GM23248 (cell line): ENCODE results near the gene DBF4B. TPM values are rescaled to one million over a fixed set of nuclear protein-coding genes. Genes with fewer than 3 reads are reported as not detected.

Experiments used
- DNase-seq: peaks from one replicate; pipeline ENCODE4 v3.0.0-alpha.2; 2015
- H2AFZ ChIP-seq: fragments of 200-600 bp; sonication (generic); 2 replicates; pipeline ENCODE4 v1.6.1; 2016; ENCODE audit warnings: antibody characterized with exemption
- H3F3A ChIP-seq: fragments of 200-600 bp; sonication (generic); 2 replicates; pipeline ENCODE4 v1.6.1; 2016; ENCODE audit warnings: mild to moderate bottlenecking, antibody characterized with exemption, mixed run types; ENCODE audit not compliant: insufficient read depth
- H3K27ac ChIP-seq: fragments of 200-600 bp; sonication (generic); 2 replicates; pipeline ENCODE4 v1.5.1; 2016; ENCODE audit warnings: mild to moderate bottlenecking
- H3K27me3 ChIP-seq: fragments of 200-600 bp; sonication (generic); replicated peaks from 2 replicates; pipeline ENCODE4 v1.6.1; 2016; ENCODE audit warnings: mild to moderate bottlenecking; ENCODE audit not compliant: insufficient read depth
- H3K36me3 ChIP-seq: fragments of 200-600 bp; sonication (generic); 2 replicates; pipeline ENCODE4 v1.6.1; 2016; ENCODE audit warnings: low read depth, mild to moderate bottlenecking
- H3K4me1 ChIP-seq: fragments of 200-600 bp; sonication (generic); 2 replicates; pipeline ENCODE4 v1.6.1; 2016; ENCODE audit warnings: mild to moderate bottlenecking; ENCODE audit not compliant: insufficient read depth
- H3K4me2 ChIP-seq: fragments of 200-600 bp; sonication (generic); one replicate; pipeline ENCODE4 v1.6.1; 2016; ENCODE audit warnings: mild to moderate bottlenecking; ENCODE audit not compliant: unreplicated experiment
- H3K4me3 ChIP-seq: fragments of 200-600 bp; sonication (generic); 2 replicates; pipeline ENCODE4 v1.5.1; 2016; ENCODE audit warnings: mild to moderate bottlenecking
- H3K79me2 ChIP-seq: fragments of 200-600 bp; sonication (generic); 2 replicates; pipeline ENCODE4 v1.6.1; 2016; ENCODE audit warnings: mild to moderate bottlenecking; ENCODE audit not compliant: insufficient read depth
- H3K9ac ChIP-seq: fragments of 200-600 bp; sonication (generic); 2 replicates; pipeline ENCODE4 v1.6.1; 2016; ENCODE audit warnings: mild to moderate bottlenecking
- H3K9me2 ChIP-seq: fragments of 200-600 bp; sonication (generic); 2 replicates; pipeline ENCODE4 v1.6.1; 2016; ENCODE audit warnings: mixed run types, mild to moderate bottlenecking, moderate library complexity; ENCODE audit not compliant: insufficient read depth
- H3K9me3 ChIP-seq: fragments of 200-600 bp; sonication (generic); one replicate; pipeline ENCODE4 v1.6.1; 2017; ENCODE audit warnings: low read depth
- H4K20me1 ChIP-seq: fragments of 200-600 bp; sonication (generic); 2 replicates; pipeline ENCODE4 v1.6.0; 2016; ENCODE audit not compliant: insufficient read depth
- EZH2 ChIP-seq: fragments of 200-600 bp; sonication (generic); IDR thresholded peaks from 2 replicates; pipeline ENCODE4 v1.6.1; 2018; ENCODE audit warnings: antibody characterized with exemption, mild to moderate bottlenecking; ENCODE audit not compliant: insufficient read depth, poor library complexity, severe bottlenecking
- EZH2phosphoT487 ChIP-seq: fragments of 200-600 bp; sonication (generic); IDR thresholded peaks from 2 replicates; pipeline ENCODE4 v1.6.1; 2018; ENCODE audit warnings: antibody characterized with exemption, moderate library complexity, mild to moderate bottlenecking, low read depth; ENCODE audit not compliant: insufficient read depth
- WGBS, 2 experiments: methylation state at CpG; one replicate each; pipeline ENCODE4 v1.1.6; 2015 to 2017; ENCODE audit warnings: low lambda C conversion rate in 2 of 2, low coverage in 1 of 2; ENCODE audit errors: missing lambda C conversion rate in 2 of 2; 5-methylcytosine and 5-hydroxymethylcytosine counted together
- in situ Hi-C: fragments of 300-500 bp; cut with MboI; formaldehyde crosslinking; loops from 2 replicates; pipeline ENCODE4 v1.15.0; 2020
- polyA plus RNA-seq: library from polyadenylated mRNA; unstranded; fragments of >200 nt; fragmentation: Nextera tagmentation; extraction: Ambion mirVana; gene quantifications from 2 replicates; pipeline ENCODE4 v1.2.1, GENCODE V29; 2016
- total RNA-seq: library from RNA; depleted of rRNA; stranded (reverse); fragments of >200 nt; shearing (Covaris generic); gene quantifications from 2 replicates; pipeline ENCODE4 v1.2.3, GENCODE V29; 2014

The DBF4B gene
- total and polyA plus RNA-seq, 2 experiments from 2014 or later, result 3.2 to 6.5 TPM

GRCh38 chr17:44769647-44770084 is 61.2 kb downstream of the DBF4B start:
- Histone ChIP-seq H3K79me2 (no peaks in the 10 kb centered on the region), H3K36me3 (no peaks in the 10 kb centered on the region), H3K4me2 (no peak overlapping the region), H3K9ac (no peak overlapping the region), H3K4me3 (no peak overlapping the region), H3K9me2 (no peaks in the 10 kb centered on the region), H3K27me3 (no peaks in the 10 kb centered on the region), H3K9me3 (no peaks in the 10 kb centered on the region), H4K20me1 (no peaks in the 10 kb centered on the region), H3F3A (no peaks in the 10 kb centered on the region), H3K4me1 (no peaks in the 10 kb centered on the region), H2AFZ (no peak overlapping the region), H3K27ac (no peak overlapping the region)
- WGBS, 2 experiments, result 80% methylated on average over 11 to 15 of the region's 15 CpGs
- TF ChIP-seq EZH2, result no peak
- TF ChIP-seq EZH2phosphoT487, result no peak
- DNase-seq, result no peak
- in situ Hi-C loops, result loop anchor here (5.0 to 25.0 kb wide), 2 partner anchors 93 to 268 kb away; no protein-coding TSS in a partner anchor

- WGBS, 2 experiments, result 69 to 74% methylated on average over 10 of the region's 11 CpGs
- in situ Hi-C loops, result loop anchor here (5.0 to 25.0 kb wide), 2 partner anchors 92 to 267 kb away; no protein-coding TSS in a partner anchor
These were observed 61.9 kb downstream of the DBF4B start for GRCh38 chr17:44770166-44770925.

DNA sequence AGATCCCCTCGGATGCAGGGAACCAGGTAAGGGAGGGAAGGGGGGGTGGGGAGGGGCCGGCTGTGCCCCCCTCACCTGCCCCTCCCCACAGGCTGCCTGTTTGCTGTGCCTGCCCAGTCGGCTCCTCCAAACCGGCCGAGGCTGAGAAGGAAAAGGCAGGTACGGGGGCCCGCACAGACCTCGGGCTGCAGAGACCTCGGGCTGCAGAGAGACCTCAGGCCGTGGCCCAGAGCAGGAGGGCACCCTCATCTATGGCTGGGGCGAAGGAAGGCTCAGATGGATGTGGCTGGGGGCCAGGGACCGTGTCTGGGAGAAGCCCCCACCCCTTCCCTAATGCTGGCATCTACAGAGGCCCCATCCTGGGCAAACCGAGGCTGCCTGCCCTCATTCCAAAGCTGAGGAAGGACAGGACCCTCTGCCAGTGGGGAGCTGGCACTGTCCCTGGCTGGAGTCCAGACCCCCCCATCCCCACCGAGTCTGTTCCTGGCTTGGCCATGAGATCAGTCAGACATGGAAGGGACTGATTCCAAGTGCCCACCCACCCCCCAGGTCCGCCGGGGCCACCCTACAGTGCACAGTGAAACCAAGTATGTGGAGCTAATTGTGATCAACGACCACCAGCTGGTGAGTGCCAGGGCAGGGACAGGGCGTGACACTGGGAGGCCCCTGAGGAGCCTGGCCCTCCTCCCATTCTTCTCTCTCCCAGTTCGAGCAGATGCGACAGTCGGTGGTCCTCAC is 64.0 kb downstream of the DBF4B start:
- in situ Hi-C loops, result loop anchor here (5.0 to 25.0 kb wide), 2 partner anchors 90 to 265 kb away; no protein-coding TSS in a partner anchor

More at GRCh38 chr17:44770166-44770925, 61.9 kb downstream of the DBF4B start:
- no peaks in the 10 kb centered on the region for H3K4me1 ChIP-seq
- H3F3A ChIP-seq, result no peaks in the 10 kb centered on the region
- no peak for DNase-seq
- no peaks in the 10 kb centered on the region for H3K79me2 ChIP-seq
- TF ChIP-seq EZH2phosphoT487 (no peak), EZH2 (no peak)
- H3K9me3 ChIP-seq, result no peaks in the 10 kb centered on the region
- H3K27me3 ChIP-seq, result no peaks in the 10 kb centered on the region
- no peaks in the 10 kb centered on the region for H3K36me3 ChIP-seq
- H3K4me2 ChIP-seq, result no peak overlapping the region
- H4K20me1 ChIP-seq, result no peaks in the 10 kb centered on the region
- H2AFZ ChIP-seq, result no peak overlapping the region
- H3K4me3 ChIP-seq, result no peak overlapping the region
- H3K9me2 ChIP-seq, result no peaks in the 10 kb centered on the region
- no peak overlapping the region for H3K27ac ChIP-seq
- H3K9ac ChIP-seq, result no peak overlapping the region

DNA sequence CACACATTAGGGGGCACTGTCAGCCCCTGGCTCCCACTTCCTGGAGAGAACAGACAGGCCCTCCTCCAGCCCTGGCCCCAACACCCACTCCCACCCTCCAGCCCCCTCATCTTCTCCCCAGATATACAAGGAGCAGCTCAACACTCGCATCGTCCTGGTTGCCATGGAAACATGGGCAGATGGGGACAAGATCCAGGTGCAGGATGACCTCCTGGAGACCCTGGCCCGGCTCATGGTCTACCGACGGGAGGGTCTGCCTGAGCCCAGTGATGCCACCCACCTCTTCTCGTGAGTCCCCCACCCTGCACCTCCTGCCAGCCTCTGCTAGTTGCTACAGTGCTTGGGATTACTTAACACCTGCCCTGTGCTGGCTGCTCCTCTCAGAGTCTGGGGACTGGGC is 64.7 kb downstream of the DBF4B start:
- no peak overlapping the region for H3K4me3 ChIP-seq
- H3K4me1 ChIP-seq, result no peaks in the 10 kb centered on the region
- H3K4me2 ChIP-seq, result no peak overlapping the region
- no peaks in the 10 kb centered on the region for H3K9me3 ChIP-seq
- H4K20me1 ChIP-seq, result no peaks in the 10 kb centered on the region
- no peak overlapping the region for H2AFZ ChIP-seq
- no peaks in the 10 kb centered on the region for H3K36me3 ChIP-seq
- no peaks in the 10 kb centered on the region for H3F3A ChIP-seq
- no peak for TF ChIP-seq EZH2
- in situ Hi-C loops, result loop anchor here (5.0 to 25.0 kb wide), 2 partner anchors 89 to 264 kb away; no protein-coding TSS in a partner anchor
- H3K27me3 ChIP-seq, result no peaks in the 10 kb centered on the region
- H3K9me2 ChIP-seq, result no peaks in the 10 kb centered on the region
- DNase-seq, result no peak
- H3K79me2 ChIP-seq, result no peaks in the 10 kb centered on the region
- H3K27ac ChIP-seq, result no peak overlapping the region
- H3K9ac ChIP-seq, result no peak overlapping the region
- 15 to 22% methylated on average over 6 of the region's 6 CpGs for WGBS, 2 experiments

More for the DNA sequence above, 64.0 kb downstream of the DBF4B start:
- no peaks in the 10 kb centered on the region for H3F3A ChIP-seq
- H3K9me2 ChIP-seq, result no peaks in the 10 kb centered on the region
- 46 to 49% methylated on average over 15 to 21 of the region's 21 CpGs for WGBS, 2 experiments
- TF ChIP-seq EZH2phosphoT487, result no peak
- no peak for TF ChIP-seq EZH2
- H3K27me3 ChIP-seq, result no peaks in the 10 kb centered on the region
- no peaks in the 10 kb centered on the region for H3K9me3 ChIP-seq
- DNase-seq, result no peak
- H3K36me3 ChIP-seq, result no peaks in the 10 kb centered on the region
- H3K4me2 ChIP-seq, result no peak overlapping the region
- no peak overlapping the region for H3K9ac ChIP-seq
- no peak overlapping the region for H2AFZ ChIP-seq
- H3K27ac ChIP-seq, result no peak overlapping the region
- no peak overlapping the region for H3K4me3 ChIP-seq
- no peaks in the 10 kb centered on the region for H3K4me1 ChIP-seq
- no peaks in the 10 kb centered on the region for H4K20me1 ChIP-seq
- no peaks in the 10 kb centered on the region for H3K79me2 ChIP-seq
